Trophoblast cell (in vitro differentiated cells and primary cell): Measurements from ENCODE around the gene NUDT8. TPM values are rescaled to one million over a fixed set of nuclear protein-coding genes. Genes with fewer than 3 reads are reported as not detected.
A peak's percentile ranks its signal among the peaks of the same experiment; 100 is the strongest.

Source experiments
- DNase-seq, 2 donors: peaks; one replicate each; pipeline ENCODE4 v3.0.0-alpha.2; 2016
- H2AFZ ChIP-seq: 2 replicates; pipeline ENCODE4 v1.6.1; 2013; ENCODE audit warnings: low read length, moderate library complexity, mild to moderate bottlenecking; ENCODE audit not compliant: insufficient read depth, poor library complexity
- H2AK5ac ChIP-seq: 2 replicates; pipeline ENCODE4 v1.6.1; 2013; ENCODE audit warnings: mild to moderate bottlenecking, low read length
- H2BK120ac ChIP-seq: 2 replicates; pipeline ENCODE4 v1.6.1; 2013; ENCODE audit warnings: low read length, mild to moderate bottlenecking, moderate library complexity; ENCODE audit not compliant: insufficient read depth, poor library complexity
- H2BK12ac ChIP-seq: 2 replicates; pipeline ENCODE4 v1.6.1; 2013; ENCODE audit warnings: mild to moderate bottlenecking, low read length, moderate library complexity
- H2BK5ac ChIP-seq: 2 replicates; pipeline ENCODE4 v1.6.1; 2013; ENCODE audit warnings: low read length, low read depth, moderate library complexity, mild to moderate bottlenecking; ENCODE audit not compliant: poor library complexity
- H3K14ac ChIP-seq: 2 replicates; pipeline ENCODE4 v1.6.1; 2013; ENCODE audit warnings: mild to moderate bottlenecking, low read length
- H3K18ac ChIP-seq: 2 replicates; pipeline ENCODE4 v1.6.1; 2013; ENCODE audit warnings: mild to moderate bottlenecking, low read length
- H3K23ac ChIP-seq: 2 replicates; pipeline ENCODE4 v1.6.1; 2013; ENCODE audit warnings: low read length
- H3K27ac ChIP-seq: 2 replicates; pipeline ENCODE4 v1.5.1; 2013; ENCODE audit warnings: low read depth, mild to moderate bottlenecking, inconsistent platforms, low read length, moderate library complexity
- H3K27me3 ChIP-seq: 2 replicates; pipeline ENCODE4 v1.6.1; 2013; ENCODE audit warnings: inconsistent platforms, mild to moderate bottlenecking, low read length, moderate library complexity; ENCODE audit not compliant: insufficient read depth
- H3K36me3 ChIP-seq, 2 experiments: 1 replicate in 1 of 2; 2 replicates in 1 of 2; pipeline ENCODE4 v1.6.1; 2013; ENCODE audit warnings: low read length in 2 of 2, mild to moderate bottlenecking in 2 of 2, moderate library complexity in 1 of 2; ENCODE audit not compliant: insufficient read depth in 2 of 2, control insufficient read depth in 1 of 2
- H3K4ac ChIP-seq: 2 replicates; pipeline ENCODE4 v1.6.1; 2013; ENCODE audit warnings: low read depth, mild to moderate bottlenecking, low read length, moderate library complexity
- H3K4me1 ChIP-seq, 2 experiments: 1 replicate in 1 of 2; 2 replicates in 1 of 2; pipeline ENCODE4 v1.6.1; 2013; ENCODE audit warnings: low read length in 2 of 2, mild to moderate bottlenecking in 2 of 2, moderate library complexity in 1 of 2; ENCODE audit not compliant: insufficient read depth in 2 of 2, control insufficient read depth in 1 of 2
- H3K4me2 ChIP-seq: 2 replicates; pipeline ENCODE4 v1.6.1; 2013; ENCODE audit warnings: inconsistent platforms, mild to moderate bottlenecking, low read length, moderate library complexity
- H3K4me3 ChIP-seq: 2 replicates; pipeline ENCODE4 v1.5.1; 2013; ENCODE audit warnings: mild to moderate bottlenecking, low read depth, low read length, inconsistent platforms
- H3K79me1 ChIP-seq: one replicate; pipeline ENCODE4 v1.6.1; 2013; ENCODE audit warnings: low read length
- H3K79me2 ChIP-seq: 2 replicates; pipeline ENCODE4 v1.6.1; 2013; ENCODE audit warnings: low read length, mild to moderate bottlenecking; ENCODE audit not compliant: control insufficient read depth, insufficient read depth, poor library complexity
- H3K9ac ChIP-seq: 2 replicates; pipeline ENCODE4 v1.6.1; 2013; ENCODE audit warnings: mild to moderate bottlenecking, low read length
- H3K9me3 ChIP-seq: 2 replicates; pipeline ENCODE4 v1.6.1; 2013; ENCODE audit warnings: low read depth, mild to moderate bottlenecking, control low read depth, inconsistent platforms, low read length; ENCODE audit not compliant: insufficient read depth
- H4K12ac ChIP-seq: 2 replicates; pipeline ENCODE4 v1.6.1; 2013; ENCODE audit warnings: low read depth, mild to moderate bottlenecking, low read length, moderate library complexity
- H4K8ac ChIP-seq: 2 replicates; pipeline ENCODE4 v1.6.1; 2013; ENCODE audit warnings: low read depth, mild to moderate bottlenecking, low read length, moderate library complexity
- H4K91ac ChIP-seq: one replicate; pipeline ENCODE4 v1.6.1; 2013; ENCODE audit warnings: low read depth, mild to moderate bottlenecking, low read length, moderate library complexity
- WGBS: extraction: QIAGEN DNeasy Blood & Tissue Kit; methylation state at CpG from one replicate; pipeline ENCODE4 v1.1.7; 2013; ENCODE audit warnings: missing lambda C conversion rate; ENCODE audit not compliant: insufficient read length, insufficient coverage; ENCODE audit errors: extremely low coverage; 5-methylcytosine and 5-hydroxymethylcytosine counted together
- polyA plus RNA-seq: library from polyadenylated mRNA; stranded (reverse); fragments of 200-250 nt; gene quantifications from 2 replicates; pipeline ENCODE4 v1.2.3, GENCODE V29; 2013

The NUDT8 gene, protein sequence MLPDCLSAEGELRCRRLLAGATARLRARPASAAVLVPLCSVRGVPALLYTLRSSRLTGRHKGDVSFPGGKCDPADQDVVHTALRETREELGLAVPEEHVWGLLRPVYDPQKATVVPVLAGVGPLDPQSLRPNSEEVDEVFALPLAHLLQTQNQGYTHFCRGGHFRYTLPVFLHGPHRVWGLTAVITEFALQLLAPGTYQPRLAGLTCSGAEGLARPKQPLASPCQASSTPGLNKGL
- 7.4 and 7.6 TPM in 2 replicates for polyA plus RNA-seq

DNA sequence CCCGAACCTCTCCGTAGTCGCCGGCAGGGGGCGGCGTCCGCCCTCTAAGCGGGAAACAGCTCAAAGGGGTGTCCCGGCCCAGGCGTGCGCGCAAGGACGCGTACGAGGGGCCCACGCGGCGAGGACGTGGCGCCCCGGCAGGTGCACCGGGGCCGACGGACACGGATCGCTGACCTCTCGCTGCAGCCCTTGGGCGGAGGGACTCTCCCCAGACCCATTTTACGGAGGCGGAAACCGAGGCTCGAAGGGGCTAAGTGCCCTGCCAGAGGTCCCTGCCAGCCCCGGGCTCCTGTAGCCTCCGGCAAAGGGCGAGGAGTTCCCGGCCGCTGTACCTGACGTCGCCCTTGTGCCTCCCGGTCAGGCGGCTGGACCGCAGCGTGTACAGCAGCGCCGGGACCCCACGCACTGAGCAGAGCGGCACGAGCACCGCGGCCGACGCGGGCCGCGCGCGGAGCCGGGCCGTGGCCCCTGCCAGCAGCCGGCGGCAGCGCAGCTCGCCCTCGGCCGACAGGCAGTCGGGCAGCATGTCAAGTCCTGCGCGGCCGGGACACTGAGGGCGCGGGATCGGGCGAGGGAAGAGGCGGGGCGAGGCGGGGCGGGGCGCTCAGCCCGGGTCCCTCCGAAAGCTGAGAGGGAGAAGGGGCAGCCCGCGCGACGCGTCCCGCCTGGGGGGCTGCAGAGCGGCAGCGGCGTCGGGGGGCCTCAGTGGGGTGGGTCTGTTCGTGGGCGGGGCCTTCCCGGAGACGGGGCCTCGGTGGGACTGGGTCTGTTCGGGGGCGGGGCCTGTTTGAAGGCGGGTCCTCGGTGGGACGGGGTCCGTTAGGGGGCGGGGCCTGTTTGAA is at the start of gene NUDT8:
NUDT8 (minus strand) TSS at position 552 of the 842 bp plus-strand sequence; CDS start at position 526, 26 bp downstream.
- DNase-seq, result peak; percentile 79 to 93
- H3K4me2 ChIP-seq, result peak within 1 kb of the TSS; percentile 98
- no CpG with 5 or more reads among the region's 102 CpGs for WGBS

DNA sequence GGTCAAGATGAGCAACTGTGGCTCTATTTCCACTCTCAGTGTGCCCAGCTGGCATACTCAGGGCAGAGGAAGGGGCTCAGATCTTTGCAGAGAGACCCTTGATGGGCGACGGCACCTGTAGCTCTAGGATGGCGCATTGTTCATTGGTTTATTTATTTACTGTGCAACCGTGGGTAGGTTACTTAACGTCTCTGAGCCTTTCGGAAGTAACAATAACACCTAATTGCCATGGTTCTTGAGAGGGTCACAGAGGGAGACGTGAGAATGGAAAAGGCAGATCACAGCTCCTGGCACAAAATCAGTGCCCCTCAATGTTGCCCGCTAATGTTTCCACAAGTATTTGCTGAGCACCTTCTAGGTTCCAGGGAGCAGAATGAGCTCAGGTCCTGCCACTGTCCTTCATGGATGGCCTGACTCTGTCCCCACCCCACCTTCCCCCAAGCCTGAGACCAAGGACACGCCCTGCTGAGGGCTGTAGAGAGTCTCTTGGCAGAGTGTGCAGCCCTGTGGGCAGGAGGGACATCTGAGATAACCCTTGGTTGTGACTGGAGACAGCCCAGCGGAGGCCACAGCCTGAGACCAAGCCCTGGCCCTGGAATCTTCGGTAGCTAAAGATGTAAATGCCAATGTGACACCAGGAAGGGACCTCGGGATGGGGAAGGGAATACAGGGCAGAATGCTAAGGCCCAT is 45.5 kb upstream of the NUDT8 start:
- H3K4me1 ChIP-seq, result peaks cover 22 to 23% of the 10 kb centered on the region in 2 experiments
- peak overlapping the region; percentile 71 for H4K12ac ChIP-seq
- no peaks in the 10 kb centered on the region for H3K9me3 ChIP-seq
- H2BK120ac ChIP-seq, result peak overlapping the region; percentile 100
- peak overlapping the region; percentile 90 for H3K27ac ChIP-seq
- peak in 1 of 2 donors; percentile 37 for DNase-seq
- no peak overlapping the region for H3K23ac ChIP-seq
- H2AK5ac ChIP-seq, result peak overlapping the region; percentile 93
- no peak overlapping the region for H3K4me3 ChIP-seq
- peaks cover 12% of the 10 kb centered on the region for H3K79me2 ChIP-seq
- peak overlapping the region; percentile 97 for H2BK12ac ChIP-seq
- H3K9ac ChIP-seq, result peak overlapping the region; percentile 25
- H3K36me3 ChIP-seq, result no peaks in the 10 kb centered on the region
- H2AFZ ChIP-seq, result peak overlapping the region; percentile 40
- peak overlapping the region; percentile 19 for H3K4me2 ChIP-seq
- no peaks in the 10 kb centered on the region for H3K27me3 ChIP-seq
- peak overlapping the region; percentile 98 for H2BK5ac ChIP-seq
- peak overlapping the region; percentile 93 for H3K18ac ChIP-seq
- H3K79me1 ChIP-seq, result peaks cover 23% of the 10 kb centered on the region
- H3K4ac ChIP-seq, result peak overlapping the region; percentile 82
- peak overlapping the region; percentile 99 for H4K91ac ChIP-seq
- peak overlapping the region; percentile 96 for H3K14ac ChIP-seq
- H4K8ac ChIP-seq, result peak overlapping the region; percentile 89
- no CpG with 5 or more reads among the region's 12 CpGs for WGBS

More for the DNA sequence above, at the start of gene NUDT8:
- Histone ChIP-seq H2BK5ac (peak within 1 kb of the TSS; percentile 55), H3K9ac (peak within 1 kb of the TSS; percentile 79), H2BK12ac (peak within 1 kb of the TSS; percentile 47), H2AK5ac (peak within 1 kb of the TSS; percentile 37), H3K9me3 (peaks cover 2% of the 10 kb centered on the region), H3K27me3 (no peaks in the 10 kb centered on the region), H3K36me3 (no peaks in the 10 kb centered on the region), H3K79me1 (peaks cover 9% of the 10 kb centered on the region), H4K12ac (peak within 1 kb of the TSS; percentile 89), H4K91ac (peak within 1 kb of the TSS; percentile 64), H3K4me1 (peaks cover 7 to 10% of the 10 kb centered on the region in 2 experiments), H3K23ac (no peak within 1 kb of the TSS), H4K8ac (peak within 1 kb of the TSS; percentile 92), H2BK120ac (peak within 1 kb of the TSS; percentile 65), H3K14ac (peak within 1 kb of the TSS; percentile 89), H3K4ac (peak within 1 kb of the TSS; percentile 44), H3K4me3 (peak within 1 kb of the TSS; percentile 80), H3K18ac (peak within 1 kb of the TSS; percentile 70), H2AFZ (peak within 1 kb of the TSS; percentile 74), H3K27ac (peak within 1 kb of the TSS; percentile 67), H3K79me2 (peaks cover 2% of the 10 kb centered on the region)

DNA sequence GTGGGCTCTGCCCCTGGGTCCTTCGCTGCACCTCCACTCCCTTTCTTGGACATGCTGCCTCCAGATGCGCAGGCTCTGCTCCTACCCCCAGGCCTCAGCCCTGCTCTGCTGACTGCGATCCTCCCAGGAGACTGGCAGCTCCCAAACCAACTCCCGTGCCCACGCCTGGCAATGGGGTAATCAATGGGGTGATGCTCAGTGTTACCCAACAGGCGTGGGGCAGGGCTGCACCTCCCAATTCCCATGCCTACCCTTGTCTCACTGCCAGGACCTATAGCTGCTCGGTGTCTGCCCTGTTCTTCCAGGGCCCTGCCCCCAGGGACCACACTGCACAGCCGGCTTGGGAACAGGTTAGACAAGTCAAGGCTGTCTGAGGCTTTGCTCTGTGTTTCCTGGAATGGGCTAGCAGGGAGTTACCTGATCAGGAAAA is 44.7 kb upstream of the NUDT8 start, which contains the start of gene ALDH3B2:
ALDH3B2 (minus strand) TSS at position 182 of the 430 bp plus-strand sequence. CDS start 7,688 bp downstream, outside the sequence.
- DNase-seq, result peak; percentile 83 to 90
- H2AK5ac ChIP-seq, result peak within 1 kb of the TSS; percentile 93
- H3K14ac ChIP-seq, result peak within 1 kb of the TSS; percentile 96

DNA sequence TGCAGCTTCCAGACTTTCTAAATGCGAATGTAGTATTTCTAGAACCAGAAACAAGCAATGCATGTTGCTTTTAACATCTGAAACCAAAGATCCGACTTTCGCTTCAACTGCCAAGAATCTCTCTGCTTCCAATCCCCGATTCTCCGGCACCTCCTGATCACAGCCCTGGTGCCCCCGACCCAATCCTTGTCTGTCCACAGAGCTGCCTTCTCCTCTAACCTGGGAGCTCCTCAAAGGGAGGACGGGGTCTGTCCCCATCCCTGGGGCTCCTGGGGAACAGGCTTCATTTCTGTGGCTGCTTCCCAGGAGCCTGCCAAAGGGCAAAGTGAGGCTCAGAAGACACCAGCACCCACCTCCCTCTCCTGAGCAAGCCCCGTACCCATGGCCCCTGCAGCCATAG is 44.2 kb upstream of the NUDT8 start:
- H3K79me1 ChIP-seq, result peaks cover 23% of the 10 kb centered on the region
- H3K4me2 ChIP-seq, result no peak overlapping the region
- no peak for DNase-seq
- peak overlapping the region; percentile 79 for H3K18ac ChIP-seq
- WGBS, result no CpG with 5 or more reads among the region's 8 CpGs
- no peak overlapping the region for H3K9ac ChIP-seq
- peaks cover 12% of the 10 kb centered on the region for H3K79me2 ChIP-seq
- H3K27me3 ChIP-seq, result no peaks in the 10 kb centered on the region
- peak overlapping the region; percentile 82 for H3K14ac ChIP-seq
- H3K27ac ChIP-seq, result peak overlapping the region; percentile 51
- H2BK120ac ChIP-seq, result peak overlapping the region; percentile 99
- H4K91ac ChIP-seq, result peak overlapping the region; percentile 97
- peak overlapping the region; percentile 11 for H3K4ac ChIP-seq
- H2AFZ ChIP-seq, result peak overlapping the region; percentile 70
- peak overlapping the region; percentile 73 for H2BK12ac ChIP-seq
- H3K9me3 ChIP-seq, result no peaks in the 10 kb centered on the region
- no peaks in the 10 kb centered on the region for H3K36me3 ChIP-seq
- no peak overlapping the region for H3K4me3 ChIP-seq
- H2AK5ac ChIP-seq, result peak overlapping the region; percentile 65
- H2BK5ac ChIP-seq, result peak overlapping the region; percentile 88
- no peak overlapping the region for H3K23ac ChIP-seq
- H4K12ac ChIP-seq, result peak overlapping the region; percentile 55
- peaks cover 22 to 23% of the 10 kb centered on the region in 2 experiments for H3K4me1 ChIP-seq
- H4K8ac ChIP-seq, result peak overlapping the region; percentile 67

More for the DNA sequence above, 44.7 kb upstream of the NUDT8 start, which contains the start of gene ALDH3B2:
- peak within 1 kb of the TSS; percentile 90 for H3K27ac ChIP-seq
- no peaks in the 10 kb centered on the region for H3K9me3 ChIP-seq
- H4K12ac ChIP-seq, result peak within 1 kb of the TSS; percentile 71
- H4K8ac ChIP-seq, result peak within 1 kb of the TSS; percentile 89
- H2AFZ ChIP-seq, result peak within 1 kb of the TSS; percentile 70
- peak within 1 kb of the TSS; percentile 100 for H2BK120ac ChIP-seq
- H2BK12ac ChIP-seq, result peak within 1 kb of the TSS; percentile 97
- peak within 1 kb of the TSS; percentile 82 for H3K4ac ChIP-seq
- H3K27me3 ChIP-seq, result no peaks in the 10 kb centered on the region
- H4K91ac ChIP-seq, result peak within 1 kb of the TSS; percentile 99
- WGBS, result no CpG with 5 or more reads among the region's 8 CpGs
- peaks cover 22 to 23% of the 10 kb centered on the region in 2 experiments for H3K4me1 ChIP-seq
- peak within 1 kb of the TSS; percentile 19 for H3K4me2 ChIP-seq
- no peak within 1 kb of the TSS for H3K4me3 ChIP-seq
- peaks cover 12% of the 10 kb centered on the region for H3K79me2 ChIP-seq
- H3K36me3 ChIP-seq, result no peaks in the 10 kb centered on the region
- H3K79me1 ChIP-seq, result peaks cover 23% of the 10 kb centered on the region
- no peak within 1 kb of the TSS for H3K23ac ChIP-seq
- peak within 1 kb of the TSS; percentile 25 for H3K9ac ChIP-seq
- H2BK5ac ChIP-seq, result peak within 1 kb of the TSS; percentile 98
- H3K18ac ChIP-seq, result peak within 1 kb of the TSS; percentile 93
